Coronary artery (tissue), 2 donors: ENCODE results near the gene COL5A1.
"Not testable (repeated sequence)": the region's sequence is repeated elsewhere in the genome, so short reads cannot be mapped to it uniquely, and the experiment has no call there.

Experiments
- DNase-seq: peaks from one replicate; pipeline ENCODE4 v3.0.0-alpha.2; 2017; ENCODE audit warnings: low spot score
- H3K27ac ChIP-seq, 2 donors: fragments of 200-600 bp; sonication (generic); one replicate each; pipeline ENCODE4 v1.5.1; 2016 to 2019
- H3K4me3 ChIP-seq: fragments of 200-600 bp; sonication (generic); 2 replicates; pipeline ENCODE4 v1.5.1; 2016; ENCODE audit warnings: mild to moderate bottlenecking, moderate library complexity
- TF ChIP-seq, protein P1 (sequence below): fragments of 200-600 bp; sonication (generic); IDR thresholded peaks from one replicate; pipeline ENCODE4 v1.5.1; 2019; ENCODE audit warnings: antibody characterized with exemption

The COL5A1 gene

DNA sequence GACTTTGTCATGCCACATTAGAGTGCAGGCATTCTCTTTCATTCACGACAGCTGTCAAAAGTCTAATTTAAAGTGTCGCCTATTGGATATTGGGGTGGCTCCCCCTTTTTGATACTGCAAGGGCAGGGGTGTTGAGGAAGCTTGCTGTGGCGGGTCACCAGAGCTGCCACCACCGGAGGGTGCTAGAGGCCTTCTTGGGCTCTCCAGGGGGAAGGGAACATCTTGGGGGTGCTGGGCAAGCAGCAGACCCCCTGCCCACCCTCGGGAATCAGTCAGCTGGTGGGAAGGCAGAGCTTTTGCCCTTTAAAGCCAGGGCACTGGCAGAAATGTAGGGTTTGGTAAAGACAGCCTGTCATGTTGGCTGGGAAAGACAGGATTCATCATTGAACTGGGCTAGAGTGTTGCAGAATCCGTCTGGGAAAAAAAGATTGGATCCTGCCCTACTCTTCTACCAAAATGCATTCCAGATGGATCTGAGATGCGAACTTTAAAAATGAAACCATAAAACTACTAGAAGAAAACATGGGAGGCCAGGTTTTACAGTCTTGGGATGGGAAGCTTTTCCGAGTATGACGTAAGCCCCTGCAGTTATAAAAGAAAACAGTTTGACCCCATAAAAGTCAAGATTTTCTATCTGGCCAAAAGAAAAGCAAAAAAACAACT, 22.3 kb downstream of the COL5A1 start:
- H3K27ac ChIP-seq: peak overlapping the region in 1 of 2 donors; percentile 91
- TF ChIP-seq, protein P1, sequence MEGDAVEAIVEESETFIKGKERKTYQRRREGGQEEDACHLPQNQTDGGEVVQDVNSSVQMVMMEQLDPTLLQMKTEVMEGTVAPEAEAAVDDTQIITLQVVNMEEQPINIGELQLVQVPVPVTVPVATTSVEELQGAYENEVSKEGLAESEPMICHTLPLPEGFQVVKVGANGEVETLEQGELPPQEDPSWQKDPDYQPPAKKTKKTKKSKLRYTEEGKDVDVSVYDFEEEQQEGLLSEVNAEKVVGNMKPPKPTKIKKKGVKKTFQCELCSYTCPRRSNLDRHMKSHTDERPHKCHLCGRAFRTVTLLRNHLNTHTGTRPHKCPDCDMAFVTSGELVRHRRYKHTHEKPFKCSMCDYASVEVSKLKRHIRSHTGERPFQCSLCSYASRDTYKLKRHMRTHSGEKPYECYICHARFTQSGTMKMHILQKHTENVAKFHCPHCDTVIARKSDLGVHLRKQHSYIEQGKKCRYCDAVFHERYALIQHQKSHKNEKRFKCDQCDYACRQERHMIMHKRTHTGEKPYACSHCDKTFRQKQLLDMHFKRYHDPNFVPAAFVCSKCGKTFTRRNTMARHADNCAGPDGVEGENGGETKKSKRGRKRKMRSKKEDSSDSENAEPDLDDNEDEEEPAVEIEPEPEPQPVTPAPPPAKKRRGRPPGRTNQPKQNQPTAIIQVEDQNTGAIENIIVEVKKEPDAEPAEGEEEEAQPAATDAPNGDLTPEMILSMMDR: no peak
- no peak for DNase-seq
- H3K4me3 ChIP-seq: no peak overlapping the region

- H3K27ac ChIP-seq: peak overlapping the region in 1 of 2 donors; percentile 43
- H3K4me3 ChIP-seq: no peak overlapping the region
- DNase-seq: no peak
- TF ChIP-seq, protein P1: no peak
Observed at GRCh38 chr9:134664446-134664845, 22.8 kb downstream of the COL5A1 start.

- Histone ChIP-seq H3K4me3 (no peak overlapping the region), H3K27ac (no peak overlapping the region)
- no peak for DNase-seq
- TF ChIP-seq, protein P1: no peak
Observed at GRCh38 chr9:134666208-134666607, 24.6 kb downstream of the COL5A1 start.

DNA sequence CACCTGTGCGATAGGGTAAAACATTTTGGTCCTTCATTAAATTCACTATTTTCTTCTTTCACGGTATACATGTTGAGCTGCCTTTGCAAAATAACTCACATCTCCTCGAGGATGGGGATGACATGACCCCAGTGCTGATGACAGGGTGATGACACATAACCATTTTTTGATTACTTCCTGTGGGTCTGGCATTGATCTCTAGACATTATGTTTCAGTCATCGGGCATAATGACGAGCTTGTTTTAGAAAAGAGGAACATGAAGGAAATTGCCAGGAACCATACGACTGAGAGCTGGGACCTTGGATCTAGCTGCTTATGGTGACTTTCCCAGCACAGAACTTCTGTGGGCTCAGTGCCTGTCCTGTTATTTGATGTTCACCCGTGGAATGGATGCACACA, 25.2 kb downstream of the COL5A1 start:
- Histone ChIP-seq H3K27ac (peak overlapping the region in 1 of 2 donors; percentile 3), H3K4me3 (no peak overlapping the region)
- TF ChIP-seq, protein P1: no peak
- no peak for DNase-seq

- not testable (repeated sequence) for DNase-seq, H3K4me3 ChIP-seq, H3K27ac ChIP-seq
Observed at GRCh38 chr9:134668977-134669376, 27.4 kb downstream of the COL5A1 start.

DNA sequence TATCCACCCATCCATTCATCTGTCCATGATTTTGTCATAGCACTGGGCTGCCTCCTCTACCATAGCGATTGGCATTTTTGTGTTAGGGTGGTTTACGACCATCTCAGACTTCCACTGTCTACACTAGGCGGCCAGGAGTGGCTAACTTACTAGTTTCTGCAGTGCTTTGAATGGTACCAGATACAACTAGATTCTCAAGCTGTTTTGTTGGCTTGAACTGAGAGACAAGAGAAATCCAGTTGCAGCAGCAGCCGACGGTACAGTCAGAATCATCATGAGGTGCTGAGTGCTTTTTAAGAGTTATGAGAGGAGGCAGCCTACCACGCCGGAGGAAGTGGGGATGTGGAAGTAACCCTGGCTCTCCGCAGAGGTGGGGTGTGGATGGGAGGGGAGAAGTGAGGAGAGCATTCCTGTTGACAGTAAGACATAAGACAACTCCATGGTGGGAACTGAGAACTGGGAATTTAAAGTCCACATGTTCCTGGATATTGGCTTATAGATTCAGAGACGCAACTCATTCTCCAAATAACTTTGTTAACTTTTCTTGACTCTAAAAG, 27.9 kb downstream of the COL5A1 start:
- no peak for DNase-seq
- H3K27ac ChIP-seq: peak overlapping the region in 1 of 2 donors; percentile 56
- TF ChIP-seq, protein P1: no peak
- H3K4me3 ChIP-seq: no peak overlapping the region

GRCh38 chr9:134670042-134670525, 28.5 kb downstream of the COL5A1 start:
- Histone ChIP-seq H3K4me3 (no peak overlapping the region), H3K27ac (peak overlapping the region in 1 of 2 donors; percentile 56)
- DNase-seq: no peak
- TF ChIP-seq, protein P1: no peak
